ENCODE results near the gene DUSP1. TPM values are rescaled to one million over a fixed set of nuclear protein-coding genes. Genes with fewer than 3 reads are reported as not detected.

DUSP1 gene
- total and polyA plus RNA-seq, 10 of the 15 experiments (the other 5 are each of a cell fraction or from before 2014, with no cell fraction given): 1.4 to 6.2 (median 3.9) TPM

DNA sequence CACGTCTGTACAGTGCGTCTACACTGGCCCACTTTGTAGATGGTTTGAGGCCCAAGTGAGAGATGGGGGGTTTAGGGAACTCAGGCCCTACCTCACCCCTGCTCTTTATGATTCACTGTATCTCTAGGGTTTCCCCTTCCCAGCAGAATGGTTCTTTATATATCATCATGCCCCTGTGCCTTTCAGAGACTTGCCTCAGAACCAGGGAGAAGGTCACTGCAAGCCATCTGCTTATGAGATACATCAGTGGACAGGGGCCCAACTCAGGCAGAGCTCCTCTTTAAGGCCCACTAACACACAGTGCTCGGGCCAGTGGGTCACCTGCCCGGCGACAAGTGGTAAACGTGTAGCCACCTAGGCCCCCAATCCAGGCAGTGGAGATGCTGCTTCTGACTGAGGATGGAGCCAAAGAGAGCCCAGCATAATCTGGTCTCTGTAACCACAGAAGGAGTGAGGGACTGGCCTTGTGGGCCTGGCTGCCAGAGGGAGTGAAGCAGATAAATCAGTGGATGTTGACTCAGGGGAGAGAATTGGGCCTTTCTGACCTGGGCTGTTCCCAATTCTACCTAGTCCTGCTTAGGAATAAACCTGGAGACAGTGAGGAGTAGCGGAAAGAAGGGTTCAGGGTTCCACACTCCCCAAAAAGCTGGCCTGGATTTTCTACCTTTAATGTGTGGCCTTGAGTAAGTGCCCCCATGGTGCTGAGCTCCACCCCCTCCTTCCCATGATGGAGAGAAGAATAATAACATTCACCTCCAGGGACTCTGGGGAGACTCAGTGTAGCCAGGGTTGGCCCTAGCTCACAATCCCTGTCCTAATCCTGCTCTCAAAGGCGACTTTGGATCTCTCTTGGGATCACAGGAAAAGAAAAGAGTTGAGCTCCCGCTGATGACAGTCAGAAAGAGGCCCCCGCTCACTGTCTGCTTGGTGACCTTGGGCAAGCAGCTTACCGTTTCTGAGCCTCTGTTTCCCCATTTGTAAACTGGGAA lies 2.8 kb upstream of the DUSP1 start (continued):
- TF ChIP-seq, protein P1, sequence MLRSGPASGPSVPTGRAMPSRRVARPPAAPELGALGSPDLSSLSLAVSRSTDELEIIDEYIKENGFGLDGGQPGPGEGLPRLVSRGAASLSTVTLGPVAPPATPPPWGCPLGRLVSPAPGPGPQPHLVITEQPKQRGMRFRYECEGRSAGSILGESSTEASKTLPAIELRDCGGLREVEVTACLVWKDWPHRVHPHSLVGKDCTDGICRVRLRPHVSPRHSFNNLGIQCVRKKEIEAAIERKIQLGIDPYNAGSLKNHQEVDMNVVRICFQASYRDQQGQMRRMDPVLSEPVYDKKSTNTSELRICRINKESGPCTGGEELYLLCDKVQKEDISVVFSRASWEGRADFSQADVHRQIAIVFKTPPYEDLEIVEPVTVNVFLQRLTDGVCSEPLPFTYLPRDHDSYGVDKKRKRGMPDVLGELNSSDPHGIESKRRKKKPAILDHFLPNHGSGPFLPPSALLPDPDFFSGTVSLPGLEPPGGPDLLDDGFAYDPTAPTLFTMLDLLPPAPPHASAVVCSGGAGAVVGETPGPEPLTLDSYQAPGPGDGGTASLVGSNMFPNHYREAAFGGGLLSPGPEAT (IDR thresholded peaks at IDR 0.05; ENCODE audit: low read depth): no peak
- TF ChIP-seq RELA (IDR thresholded peaks at IDR 0.05; ENCODE audit: borderline replicate concordance, partially characterized antibody): no peak

- Histone ChIP-seq H3K9ac (ENCODE audit: control insufficient read depth, insufficient read depth, low read length) (peak overlapping the region; percentile 62), H3K9me3 (replicated peaks; ENCODE audit: control insufficient read depth, insufficient read depth, low read length) (no peaks in the 10 kb centered on the region), H3K27ac (ENCODE audit: control insufficient read depth, insufficient read depth) (peak overlapping the region; percentile 72), H3K36me3 (ENCODE audit: control insufficient read depth in 2 of 2, insufficient read depth in 2 of 2, low read length in 1 of 2) (no peaks in the 10 kb centered on the region), H2AFZ (ENCODE audit: control insufficient read depth, low read depth, low read length) (peak overlapping the region; percentile 77), H3K27me3 (replicated peaks in 1 of 2; ENCODE audit: control insufficient read depth in 2 of 2, insufficient read depth in 2 of 2, low read length in 1 of 2) (no peaks in the 10 kb centered on the region), H3K4me3 (peak overlapping the region; percentile 73), H3K4me2 (ENCODE audit: control insufficient read depth, insufficient read depth) (peak overlapping the region; percentile 98), H4K20me1 (ENCODE audit: control insufficient read depth, insufficient read depth) (no peaks in the 10 kb centered on the region), H3K79me2 (ENCODE audit: control insufficient read depth, insufficient read depth, low read length) (peaks cover 9% of the 10 kb centered on the region), H3K4me1 (ENCODE audit: control insufficient read depth, insufficient read depth, low read length) (peaks cover 30% of the 10 kb centered on the region)
- in situ Hi-C loops (cut with MboI) (no loop called here), intact Hi-C loops (cut with micrococcal nuclease; ENCODE audit: unreplicated experiment) (loop anchor here (5.0 to 10.0 kb wide), 3 partner anchors 135 to 660 kb away; partner anchors contain the start of gene CREBRF)
- BruUV-seq (replicated peaks): no TSS peak
- ChIA-PET RAD21 (ENCODE audit: unreplicated experiment) (interaction anchor here (0.6 to 4.1 kb wide), 19 partner anchors 11 to 285 kb away, joined by 3 to 35 read pairs (median 5); no protein-coding TSS in a partner anchor), CTCF (interaction anchor here (0.6 to 4.7 kb wide), 34 partner anchors 8 to 861 kb away, joined by 3 to 44 read pairs (median 4); no protein-coding TSS in a partner anchor), SMC1A (ENCODE audit: uncharacterized antibody, unreplicated experiment) (interaction anchor here (0.6 to 4.6 kb wide), 16 partner anchors 8 to 175 kb away, joined by 3 to 33 read pairs (median 5); partner anchors contain the start of gene ERGIC1), POLR2A (interaction anchor here (0.6 to 3.9 kb wide), 16 partner anchors 8 to 622 kb away, joined by 3 to 45 read pairs (median 4); no protein-coding TSS in a partner anchor)
- ATAC-seq: peak; percentile 59
- DNase-seq (ENCODE audit: low read depth, low spot score): no peak
- 4% methylated on average over 44 of the region's 50 CpGs for WGBS (ENCODE audit: insufficient coverage, insufficient replicate concordance, low lambda C conversion rate, missing lambda C conversion rate)
- FAIRE-seq: peak; percentile 13
- no peak for TF ChIP-seq TBL1XR1 (IDR thresholded peaks at IDR 0.05; ENCODE audit: low read depth, low read length)
- TF ChIP-seq, protein P2, sequence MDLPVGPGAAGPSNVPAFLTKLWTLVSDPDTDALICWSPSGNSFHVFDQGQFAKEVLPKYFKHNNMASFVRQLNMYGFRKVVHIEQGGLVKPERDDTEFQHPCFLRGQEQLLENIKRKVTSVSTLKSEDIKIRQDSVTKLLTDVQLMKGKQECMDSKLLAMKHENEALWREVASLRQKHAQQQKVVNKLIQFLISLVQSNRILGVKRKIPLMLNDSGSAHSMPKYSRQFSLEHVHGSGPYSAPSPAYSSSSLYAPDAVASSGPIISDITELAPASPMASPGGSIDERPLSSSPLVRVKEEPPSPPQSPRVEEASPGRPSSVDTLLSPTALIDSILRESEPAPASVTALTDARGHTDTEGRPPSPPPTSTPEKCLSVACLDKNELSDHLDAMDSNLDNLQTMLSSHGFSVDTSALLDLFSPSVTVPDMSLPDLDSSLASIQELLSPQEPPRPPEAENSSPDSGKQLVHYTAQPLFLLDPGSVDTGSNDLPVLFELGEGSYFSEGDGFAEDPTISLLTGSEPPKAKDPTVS (IDR thresholded peaks at IDR 0.05; ENCODE audit: low read depth, low read length): peak; percentile 98
- TF ChIP-seq ETV6 (conservative IDR thresholded peaks at IDR 0.05 in 1 of 2, IDR thresholded peaks at IDR 0.05 in 1 of 2; ENCODE audit: borderline replicate concordance in 1 of 2, low read depth in 1 of 2): 0 out of 4 replicates have a peak, but pooled peaks of 1 of the 2 experiments have one; percentile 15
- TF ChIP-seq JUND (IDR thresholded peaks at IDR 0.05; ENCODE audit: low read depth, low read length): no peak
- TF ChIP-seq JUNB (IDR thresholded peaks at IDR 0.05): no peak
- peak; percentile 23; the same call in 1 of the 2 replicates for TF ChIP-seq CREB1 (IDR thresholded peaks at IDR 0.05; ENCODE audit: low read depth)
- peak; percentile 47; the same call in 1 of the 2 replicates for TF ChIP-seq SMC3 (IDR thresholded peaks at IDR 0.05; ENCODE audit: borderline replicate concordance, low read length)
- peak; percentile 89 for TF ChIP-seq SMARCA5 (IDR thresholded peaks at IDR 0.05)
- TF ChIP-seq STAT3 (IDR thresholded peaks at IDR 0.05; ENCODE audit: low read depth, low read length): no peak
- no peak for TF ChIP-seq YBX1 (IDR thresholded peaks at IDR 0.05)
- TF ChIP-seq IKZF2 (IDR thresholded peaks at IDR 0.05): peak; percentile 66 to 73; a peak in 3 of 4 replicates
- TF ChIP-seq KLF5 (IDR thresholded peaks at IDR 0.05; ENCODE audit: partially characterized antibody): no peak
- TF ChIP-seq POU2F2 (IDR thresholded peaks at IDR 0.05; ENCODE audit: borderline replicate concordance, low read depth, low read length): no peak
- TF ChIP-seq MAX (IDR thresholded peaks at IDR 0.05; ENCODE audit: low read depth, low read length): 0 out of 2 replicates have a peak, but pooled peaks have one; percentile 34
These were observed 1.3 kb upstream of the DUSP1 start for GRCh38 chr5:172772112-172772906.

Data from GM12878 (cell line).